Natural killer cell (primary cell): ENCODE results near the gene RIT1. TPM values are rescaled to one million over a fixed set of nuclear protein-coding genes. Genes with fewer than 3 reads are reported as not detected.

ENCODE experiments used
- ATAC-seq, 3 donors: fragments of 150-1000 bp in 2 of 3; fragments of 200-7000 bp in 1 of 3; cut with Tn5 transposase; 1 replicate in 1 of 3; 2 replicates in 2 of 3; pipeline ENCODE4 v1.10.0; 2021; ENCODE audit warnings: mild to moderate bottlenecking in 2 of 3, moderate library complexity in 2 of 3
- DNase-seq, 2 donors: peaks; one replicate each; pipeline versions ENCODE4 v3.0.0 to v3.0.0-alpha.2; 2013 to 2021; ENCODE audit warnings: mixed read lengths in 1 of 2
- H3K27ac ChIP-seq: one replicate; pipeline ENCODE4 v1.5.1; 2013; ENCODE audit warnings: mild to moderate bottlenecking, low read length
- H3K27me3 ChIP-seq: one replicate; pipeline ENCODE4 v1.6.1; 2013; ENCODE audit warnings: low read length; ENCODE audit not compliant: control insufficient read depth, insufficient read depth
- H3K36me3 ChIP-seq: one replicate; pipeline ENCODE4 v1.6.1; 2013; ENCODE audit warnings: low read length; ENCODE audit not compliant: control insufficient read depth, insufficient read depth
- H3K4me1 ChIP-seq: one replicate; pipeline ENCODE4 v1.6.1; 2013; ENCODE audit warnings: low read length; ENCODE audit not compliant: control insufficient read depth, insufficient read depth
- H3K4me3 ChIP-seq: one replicate; pipeline ENCODE4 v1.5.1; 2013; ENCODE audit warnings: low read length
- H3K9me3 ChIP-seq: one replicate; pipeline ENCODE4 v1.6.1; 2013; ENCODE audit warnings: low read length; ENCODE audit not compliant: control insufficient read depth, insufficient read depth
- H3K27ac Mint-ChIP-seq, 2 donors: one replicate each; pipeline ENCODE4 v1.8.0; 2022; ENCODE audit warnings: mild to moderate bottlenecking in 2 of 2, mixed read lengths in 2 of 2, moderate library complexity in 1 of 2
- H3K27me3 Mint-ChIP-seq, 2 donors: one replicate each; pipeline ENCODE4 v1.8.0; 2022; ENCODE audit warnings: low read depth in 2 of 2, mixed read lengths in 2 of 2
- H3K36me3 Mint-ChIP-seq: one replicate; pipeline ENCODE4 v1.8.0; 2022; ENCODE audit warnings: mixed read lengths
- H3K4me1 Mint-ChIP-seq, 2 donors: one replicate each; pipeline ENCODE4 v1.8.0; 2022; ENCODE audit warnings: mixed read lengths in 2 of 2
- H3K4me3 Mint-ChIP-seq: one replicate; pipeline ENCODE4 v1.8.0; 2022; ENCODE audit warnings: mild to moderate bottlenecking, moderate library complexity, mixed read lengths
- H3K9me3 Mint-ChIP-seq, 2 donors: one replicate each; pipeline ENCODE4 v1.8.0; 2022; ENCODE audit warnings: mixed read lengths in 2 of 2
- CTCF ChIP-seq: fragments of 200-600 bp; IDR thresholded peaks from one replicate; pipeline ENCODE4 v1.8.0; 2022; ENCODE audit warnings: antibody characterized with exemption
- WGBS: methylation state at CpG from one replicate; pipeline ENCODE4 v1.1.7; 2013; ENCODE audit warnings: missing lambda C conversion rate; ENCODE audit not compliant: insufficient coverage; 5-methylcytosine and 5-hydroxymethylcytosine counted together
- intact Hi-C: fragments of 100-400 bp; cut with micrococcal nuclease; formaldehyde crosslinking; loops from one replicate; pipeline ENCODE4 v1.14.2; 2022
- total RNA-seq, 4 donors: library from RNA; stranded (reverse); fragments of 120-200 nt in 1 of 4; gene quantifications; one replicate each; pipeline versions ENCODE4 v1.2.3 to v1.2.4, GENCODE V29; 2013 to 2022

RIT1 gene
- total RNA-seq, 3 donors from 2014 or later (not counting 1 experiment from before 2014, with no cell fraction given), result 79.1 to 86.1 (median 79.2) TPM

- H3K4me1 Mint-ChIP-seq, result peaks cover 12% of the 10 kb centered on the region in 2 donors
- DNase-seq, result peak in 1 of 2 donors; percentile 67
- no peaks in the 10 kb centered on the region for H3K36me3 Mint-ChIP-seq
- H3K4me3 Mint-ChIP-seq, result no peak overlapping the region
- Histone ChIP-seq H3K9me3 (no peaks in the 10 kb centered on the region), H3K27me3 (no peaks in the 10 kb centered on the region), H3K4me3 (no peak overlapping the region), H3K36me3 (peaks cover 14% of the 10 kb centered on the region), H3K27ac (no peak overlapping the region), H3K4me1 (peaks cover 3% of the 10 kb centered on the region)
- no peak for TF ChIP-seq CTCF
- peak; percentile 72 to 79 (median 76) for ATAC-seq
- 77% methylated on average over 10 of the region's 10 CpGs for WGBS
- intact Hi-C loops, result no loop called here
- H3K27ac Mint-ChIP-seq, result peak overlapping the region; percentile 53 to 78
- no peaks in the 10 kb centered on the region for H3K27me3 Mint-ChIP-seq
- no peaks in the 10 kb centered on the region for H3K9me3 Mint-ChIP-seq
These were observed 17.6 kb downstream of the RIT1 start for GRCh38 chr1:155893389-155894142.

- peaks cover 3% of the 10 kb centered on the region for H3K4me1 ChIP-seq
- no peak for ATAC-seq
- peaks cover 9% of the 10 kb centered on the region for H3K36me3 ChIP-seq
- no peaks in the 10 kb centered on the region for H3K9me3 ChIP-seq
- H3K27ac Mint-ChIP-seq, result peak overlapping the region; percentile 53 to 78
- H3K4me1 Mint-ChIP-seq, result peaks cover 12% of the 10 kb centered on the region in 2 donors
- no peak overlapping the region for H3K27ac ChIP-seq
- H3K36me3 Mint-ChIP-seq, result no peaks in the 10 kb centered on the region
- 96% methylated on average over 3 of the region's 3 CpGs for WGBS
- DNase-seq, result no peak
- no peaks in the 10 kb centered on the region for H3K27me3 Mint-ChIP-seq
- H3K4me3 Mint-ChIP-seq, result no peak overlapping the region
- H3K27me3 ChIP-seq, result no peaks in the 10 kb centered on the region
- no peaks in the 10 kb centered on the region for H3K9me3 Mint-ChIP-seq
- H3K4me3 ChIP-seq, result no peak overlapping the region
- intact Hi-C loops, result no loop called here
- no peak for TF ChIP-seq CTCF
These were observed 18.4 kb downstream of the RIT1 start for GRCh38 chr1:155892796-155893195.

GRCh38 chr1:155890251-155890650 is 20.9 kb downstream of the RIT1 start:
- Histone ChIP-seq H3K4me3 (no peak overlapping the region), H3K4me1 (peaks cover 3% of the 10 kb centered on the region), H3K9me3 (no peaks in the 10 kb centered on the region), H3K36me3 (peaks cover 2% of the 10 kb centered on the region), H3K27me3 (no peaks in the 10 kb centered on the region), H3K27ac (no peak overlapping the region)
- intact Hi-C loops, result no loop called here
- H3K9me3 Mint-ChIP-seq, result no peaks in the 10 kb centered on the region
- WGBS, result 89% methylated on average over 3 of the region's 3 CpGs
- H3K27ac Mint-ChIP-seq, result no peak overlapping the region
- DNase-seq (no peak), ATAC-seq (no peak)
- H3K27me3 Mint-ChIP-seq, result no peaks in the 10 kb centered on the region
- H3K36me3 Mint-ChIP-seq, result no peaks in the 10 kb centered on the region
- H3K4me1 Mint-ChIP-seq, result peaks cover 12% of the 10 kb centered on the region in 2 donors
- TF ChIP-seq CTCF, result no peak
- H3K4me3 Mint-ChIP-seq, result no peak overlapping the region

- TF ChIP-seq CTCF, result no peak
- intact Hi-C loops, result no loop called here
- Mint-ChIP-seq H3K9me3 (no peaks in the 10 kb centered on the region), H3K4me3 (no peak overlapping the region), H3K4me1 (peaks cover 12% of the 10 kb centered on the region in 2 donors), H3K36me3 (no peaks in the 10 kb centered on the region), H3K27ac (no peak overlapping the region), H3K27me3 (no peaks in the 10 kb centered on the region)
- Histone ChIP-seq H3K9me3 (no peaks in the 10 kb centered on the region), H3K4me3 (no peak overlapping the region), H3K36me3 (peaks cover 2% of the 10 kb centered on the region), H3K4me1 (peaks cover 3% of the 10 kb centered on the region), H3K27ac (no peak overlapping the region), H3K27me3 (no peaks in the 10 kb centered on the region)
- no peak for ATAC-seq
- 94% methylated on average over 2 of the region's 2 CpGs for whole genome bisulfite sequencing
- no peak for DNase-seq
These were observed 21.6 kb downstream of the RIT1 start for GRCh38 chr1:155889566-155889965.
